Measurements from ENCODE around the gene MEG3. TPM values are rescaled to one million over a fixed set of nuclear protein-coding genes. Genes with fewer than 3 reads are reported as not detected.

Gene MEG3
- total and polyA plus RNA-seq, 9 of the 15 experiments (the other 6 are each of a cell fraction or from before 2014, with no cell fraction given), result 0.10 to 5.3 (median 1.0) TPM; not detected in 1

GRCh38 chr14:100788942-100789341 is 37.0 kb upstream of the MEG3 start (continued):
- TF ChIP-seq DMBX1 (CRISPR knock-in tag; IDR thresholded peaks at IDR 0.05; ENCODE audit: borderline replicate concordance) (no peak), ZNF583 (CRISPR knock-in tag; IDR thresholded peaks at IDR 0.05) (no peak), CREB3 (tag; conservative IDR thresholded peaks at IDR 0.05; ENCODE audit: low read depth) (no peak), CEBPB (tag; IDR thresholded peaks at IDR 0.05) (peak; percentile 41; the same call in 1 of the 2 replicates), ZBTB34 (CRISPR knock-in tag; IDR thresholded peaks at IDR 0.05) (no peak), DIDO1 (tag; IDR thresholded peaks at IDR 0.05; ENCODE audit: low read depth) (no peak), U2AF2 (optimal IDR thresholded peaks at IDR 0.05; ENCODE audit: low read depth, low read length) (no peak), MAZ (CRISPR knock-in tag; conservative IDR thresholded peaks at IDR 0.05 in 1 of 2, IDR thresholded peaks at IDR 0.05 in 1 of 2) (0 out of 4 replicates have a peak, but pooled peaks of 1 of the 2 experiments have one; percentile 42), ZNF146 (CRISPR knock-in tag; IDR thresholded peaks at IDR 0.05; ENCODE audit: unreplicated experiment) (no peak), ZNF124 (CRISPR knock-in tag; IDR thresholded peaks at IDR 0.05) (no peak), CEBPG (CRISPR knock-in tag; IDR thresholded peaks at IDR 0.05) (peak; percentile 66; the same call in 1 of the 2 replicates), CEBPG (tag; conservative IDR thresholded peaks at IDR 0.05 in 1 of 2, IDR thresholded peaks at IDR 0.05 in 1 of 2) (peak; percentile 26 to 71; a peak in 3 of 4 replicates), STAT5B (CRISPR knock-in tag; IDR thresholded peaks at IDR 0.05) (no peak), YY1 (IDR thresholded peaks at IDR 0.05; ENCODE audit: borderline replicate concordance in 1 of 3, control insufficient read depth in 1 of 3, extremely low read depth in 1 of 3, insufficient read depth in 3 of 3, insufficient read length in 1 of 3, insufficient replicate concordance in 2 of 3, low read depth in 1 of 3, low read length in 2 of 3) (no peak), ZNF766 (CRISPR knock-in tag; conservative IDR thresholded peaks at IDR 0.05) (no peak), ZNF175 (CRISPR knock-in tag; IDR thresholded peaks at IDR 0.05; ENCODE audit: low read depth) (no peak), TCF15 (CRISPR knock-in tag; IDR thresholded peaks at IDR 0.05) (no peak), RUNX1 (IDR thresholded peaks at IDR 0.05; ENCODE audit: low read depth) (no peak), SMAD4 (CRISPR knock-in tag; conservative IDR thresholded peaks at IDR 0.05) (peak; percentile 23; the same call in 1 of the 2 replicates), CBFB (CRISPR knock-in tag; IDR thresholded peaks at IDR 0.05) (no peak), STAG1 (CRISPR knock-in tag; IDR thresholded peaks at IDR 0.05; ENCODE audit: borderline replicate concordance) (no peak), TAL1 (IDR thresholded peaks at IDR 0.05) (no peak), L3MBTL2 (IDR thresholded peaks at IDR 0.05) (0 out of 2 replicates have a peak, but pooled peaks have one; percentile 13), MTA1 (IDR thresholded peaks at IDR 0.05; ENCODE audit: borderline replicate concordance) (0 out of 2 replicates have a peak, but pooled peaks have one; percentile 26), TOE1 (IDR thresholded peaks at IDR 0.05; ENCODE audit: borderline replicate concordance) (no peak), TOE1 (CRISPR knock-in tag; IDR thresholded peaks at IDR 0.05; ENCODE audit: borderline replicate concordance, low read depth) (no peak), ZKSCAN3 (CRISPR knock-in tag; IDR thresholded peaks at IDR 0.05) (no peak), ZNF551 (CRISPR knock-in tag; IDR thresholded peaks at IDR 0.05) (no peak)

All from K562 (cell line).